Lung (tissue), 12 donors: ENCODE measurements around the gene ADAMTS2. TPM values are rescaled to one million over a fixed set of nuclear protein-coding genes. Genes with fewer than 3 reads are reported as not detected.

ENCODE experiments used
- ATAC-seq: fragments of 200-7000 bp; cut with Tn5 transposase; one replicate; pipeline ENCODE4 v1.9.1; 2020; ENCODE audit warnings: moderate number of reproducible peaks; ENCODE audit not compliant: insufficient read depth, low FRiP score
- DNase-seq, 3 donors: peaks; one replicate each; pipeline ENCODE4 v3.0.0-alpha.2; 2013 to 2017
- H3K27ac ChIP-seq, 2 donors: one replicate each; pipeline ENCODE4 v1.5.1; 2013; ENCODE audit warnings: mild to moderate bottlenecking in 2 of 2, moderate library complexity in 2 of 2, control low read depth in 1 of 2, inconsistent platforms in 1 of 2, low read depth in 1 of 2, low read length in 1 of 2
- H3K27me3 ChIP-seq, 3 donors: one replicate each; pipeline ENCODE4 v1.5.1; 2013; ENCODE audit warnings: low read length in 2 of 3; ENCODE audit not compliant: control insufficient read depth in 3 of 3, insufficient read depth in 3 of 3
- H3K36me3 ChIP-seq, 4 donors: one replicate each; pipeline ENCODE4 v1.5.1; 2013; ENCODE audit warnings: low read length in 4 of 4, mild to moderate bottlenecking in 1 of 4, moderate library complexity in 1 of 4; ENCODE audit not compliant: control insufficient read depth in 4 of 4, insufficient read depth in 4 of 4
- H3K4me1 ChIP-seq, 5 donors: one replicate each; pipeline ENCODE4 v1.5.1; 2013; ENCODE audit warnings: low read length in 5 of 5, mild to moderate bottlenecking in 2 of 5, moderate library complexity in 1 of 5; ENCODE audit not compliant: control insufficient read depth in 5 of 5, insufficient read depth in 5 of 5
- H3K4me3 ChIP-seq: one replicate; pipeline ENCODE4 v1.5.1; 2013; ENCODE audit warnings: mild to moderate bottlenecking, control low read depth, moderate library complexity
- H3K9ac ChIP-seq, 2 donors: one replicate each; pipeline ENCODE4 v1.5.1; 2013; ENCODE audit warnings: low read length in 2 of 2, control low read depth in 1 of 2; ENCODE audit not compliant: insufficient read depth in 1 of 2
- H3K9me3 ChIP-seq, 4 donors: one replicate each; pipeline ENCODE4 v1.5.1; 2013; ENCODE audit warnings: low read length in 3 of 4, mild to moderate bottlenecking in 1 of 4, moderate library complexity in 1 of 4; ENCODE audit not compliant: control insufficient read depth in 4 of 4, insufficient read depth in 3 of 4
- WGBS, 2 donors: extraction: QIAGEN DNeasy Blood & Tissue Kit; methylation state at CpG; one replicate each; pipeline ENCODE4 v1.1.7; 2013; 5-methylcytosine and 5-hydroxymethylcytosine counted together
- polyA plus RNA-seq, 2 donors: library from polyadenylated mRNA; stranded (reverse); fragments of 200-250 nt; gene quantifications; one replicate each; pipeline ENCODE4 v1.2.1, GENCODE V29; 2013
- total RNA-seq, 2 donors: library from RNA; depleted of rRNA in 1 of 2; stranded (reverse); fragments of >200 nt in 1 of 2; gene quantifications; one replicate each; pipeline ENCODE4 v1.2.1, GENCODE V29; 2014 to 2021
- TF ChIP-seq, protein P1 (sequence below): IDR thresholded peaks from 2 replicates; pipeline ENCODE4 v1.5.1; 2012; ENCODE audit warnings: mild to moderate bottlenecking; ENCODE audit errors: control extremely low read depth, extremely low read depth
- donor health status: control.
- donor health status: control.
- donor health status: Bipolar disorder and iron deficiency.
- donor health status: healthy.
- donor health status: DM: yes; HTN: yes; CAD: no.

The ADAMTS2 gene
- total and polyA plus RNA-seq, 4 donors, result 9.3 to 45.5 (median 28.7) TPM

DNA sequence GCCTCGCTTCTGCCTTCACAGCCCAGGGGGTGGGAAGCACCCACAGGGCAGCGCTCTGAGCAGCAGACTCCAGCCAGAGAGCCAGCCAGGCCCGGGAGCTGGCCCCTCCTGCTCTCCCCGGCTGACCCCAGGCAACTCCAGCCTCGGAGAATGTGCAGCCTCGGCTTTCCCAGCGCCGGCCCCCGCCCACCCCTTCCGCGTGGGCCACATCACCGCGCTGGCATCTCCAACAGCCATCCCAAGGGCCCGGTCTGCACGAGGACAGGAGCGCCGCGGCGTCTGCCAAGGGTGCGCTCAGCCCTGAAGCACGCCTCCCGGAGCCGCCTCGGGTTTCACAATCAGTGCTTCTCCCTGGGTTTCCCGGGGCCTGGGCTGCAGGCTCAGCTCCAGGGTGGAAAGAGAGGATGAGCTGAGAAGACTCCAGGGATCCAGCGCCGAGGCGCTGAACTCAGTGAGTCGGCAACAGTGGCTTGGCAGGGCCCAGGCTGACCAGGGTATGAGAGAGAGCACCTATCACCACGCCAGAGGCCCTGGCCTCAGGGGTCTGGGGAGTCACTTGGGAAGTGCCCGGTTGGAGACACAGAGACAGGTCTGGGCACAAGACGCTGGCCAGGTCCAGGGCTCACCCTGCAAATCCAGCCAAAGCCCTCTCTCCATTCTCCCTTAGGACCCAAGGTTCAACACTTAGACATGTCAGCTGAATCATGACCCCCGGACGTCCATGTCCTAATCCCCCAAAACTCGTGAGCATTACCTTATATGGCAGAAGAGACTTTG lies 79.6 kb downstream of the ADAMTS2 start:
- TF ChIP-seq, protein P1, sequence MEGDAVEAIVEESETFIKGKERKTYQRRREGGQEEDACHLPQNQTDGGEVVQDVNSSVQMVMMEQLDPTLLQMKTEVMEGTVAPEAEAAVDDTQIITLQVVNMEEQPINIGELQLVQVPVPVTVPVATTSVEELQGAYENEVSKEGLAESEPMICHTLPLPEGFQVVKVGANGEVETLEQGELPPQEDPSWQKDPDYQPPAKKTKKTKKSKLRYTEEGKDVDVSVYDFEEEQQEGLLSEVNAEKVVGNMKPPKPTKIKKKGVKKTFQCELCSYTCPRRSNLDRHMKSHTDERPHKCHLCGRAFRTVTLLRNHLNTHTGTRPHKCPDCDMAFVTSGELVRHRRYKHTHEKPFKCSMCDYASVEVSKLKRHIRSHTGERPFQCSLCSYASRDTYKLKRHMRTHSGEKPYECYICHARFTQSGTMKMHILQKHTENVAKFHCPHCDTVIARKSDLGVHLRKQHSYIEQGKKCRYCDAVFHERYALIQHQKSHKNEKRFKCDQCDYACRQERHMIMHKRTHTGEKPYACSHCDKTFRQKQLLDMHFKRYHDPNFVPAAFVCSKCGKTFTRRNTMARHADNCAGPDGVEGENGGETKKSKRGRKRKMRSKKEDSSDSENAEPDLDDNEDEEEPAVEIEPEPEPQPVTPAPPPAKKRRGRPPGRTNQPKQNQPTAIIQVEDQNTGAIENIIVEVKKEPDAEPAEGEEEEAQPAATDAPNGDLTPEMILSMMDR, result no peak
- Histone ChIP-seq H3K36me3 (peaks cover 0 to 6% (median 0%) of the 10 kb centered on the region in 4 donors), H3K27ac (peak overlapping the region; percentile 63 to 72), H3K9ac (peak overlapping the region in 1 of 2 donors; percentile 49), H3K4me3 (no peak overlapping the region), H3K4me1 (peaks cover 0 to 58% (median 36%) of the 10 kb centered on the region in 5 donors), H3K27me3 (no peaks in the 10 kb centered on the region), H3K9me3 (no peaks in the 10 kb centered on the region)
- whole genome bisulfite sequencing, 2 donors, result 30 to 35% methylated on average over 35 of the region's 35 CpGs
- DNase-seq (peak; percentile 93 to 96 (median 93)), ATAC-seq (peak; percentile 74)

DNA sequence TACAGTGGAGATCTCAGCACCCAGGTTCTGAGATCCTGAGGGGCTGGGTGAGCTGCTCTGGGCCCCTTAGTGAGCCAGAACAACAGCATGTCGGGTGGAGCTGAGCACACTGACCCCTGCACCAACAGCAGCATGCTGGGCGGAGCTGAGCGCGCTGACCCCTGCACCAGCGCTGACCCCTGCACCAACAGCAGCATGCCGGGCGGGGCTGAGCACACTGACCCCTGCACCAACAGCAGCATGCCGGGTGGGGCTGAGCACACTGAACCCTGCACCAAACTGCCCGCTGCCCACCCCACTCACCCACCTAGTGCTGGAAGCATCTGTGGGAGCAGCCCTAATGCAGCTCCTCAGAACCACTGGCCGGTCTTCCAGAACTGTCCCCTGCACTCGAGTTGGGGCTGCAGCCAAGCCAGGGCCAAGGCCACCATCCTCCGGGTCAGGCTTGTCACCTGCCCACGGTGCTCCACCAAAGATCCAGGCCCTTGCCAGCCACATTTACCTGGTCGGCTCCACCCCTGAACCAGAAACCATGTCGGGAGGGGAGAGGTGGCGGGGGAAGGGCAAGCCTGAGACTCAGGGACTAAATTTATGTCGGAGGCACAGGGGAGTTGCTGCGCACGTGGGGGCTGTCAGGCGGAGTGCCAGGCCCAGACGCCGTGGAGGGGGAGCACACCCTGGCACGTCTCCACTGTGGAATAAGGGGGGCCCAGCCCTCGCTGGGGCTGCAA lies 80.3 kb downstream of the ADAMTS2 start:
- H3K27ac ChIP-seq, result peak overlapping the region in 1 of 2 donors; percentile 30
- DNase-seq (no peak), ATAC-seq (no peak)
- H3K36me3 ChIP-seq, result peaks cover 0 to 6% (median 0%) of the 10 kb centered on the region in 4 donors
- TF ChIP-seq, protein P1, result no peak
- WGBS, 2 donors, result 52 to 71% methylated on average over 23 to 24 of the region's 24 CpGs
- no peak overlapping the region for H3K4me3 ChIP-seq
- H3K4me1 ChIP-seq, result peaks cover 0 to 51% (median 29%) of the 10 kb centered on the region in 5 donors
- H3K9me3 ChIP-seq, result no peaks in the 10 kb centered on the region
- H3K9ac ChIP-seq, result no peak overlapping the region
- no peaks in the 10 kb centered on the region for H3K27me3 ChIP-seq

DNA sequence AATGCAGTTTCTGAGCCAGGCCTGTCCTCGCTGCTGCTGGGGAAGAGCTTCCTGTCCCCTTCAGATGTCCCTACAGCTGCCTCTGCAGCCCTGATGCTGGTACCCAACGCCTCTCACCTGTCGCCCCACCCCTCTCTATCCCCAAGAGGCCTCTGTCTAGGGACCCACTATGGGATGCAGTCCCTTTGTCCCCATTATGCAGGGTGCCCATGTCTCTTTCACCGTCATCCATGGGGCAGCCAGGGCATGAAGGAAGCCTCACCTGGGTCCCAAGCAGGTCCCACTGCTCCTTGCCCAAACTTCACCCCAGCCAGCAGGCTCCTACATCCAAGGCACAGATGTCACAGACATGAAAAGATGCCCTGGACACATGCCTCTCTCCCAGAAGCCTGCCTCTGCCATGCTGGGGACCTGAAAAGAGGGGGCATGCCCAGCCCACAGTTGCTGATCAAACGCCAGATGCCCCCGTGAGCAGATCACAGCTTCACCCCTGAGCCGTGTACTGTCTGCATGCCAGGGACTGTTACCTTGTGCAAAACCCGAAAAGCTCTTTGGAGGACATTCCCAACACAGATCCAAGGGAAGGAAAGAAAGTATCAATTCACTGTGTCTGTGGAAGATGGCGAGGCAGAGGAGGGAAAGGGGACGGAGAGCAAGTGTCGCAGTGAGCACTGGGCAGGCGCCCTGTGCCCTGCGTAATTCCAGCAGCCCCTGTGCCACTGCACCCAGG lies 81.0 kb downstream of the ADAMTS2 start:
- no peak overlapping the region for H3K9ac ChIP-seq
- DNase-seq, result no peak
- H3K27me3 ChIP-seq, result no peaks in the 10 kb centered on the region
- H3K36me3 ChIP-seq, result peaks cover 0 to 6% (median 0%) of the 10 kb centered on the region in 4 donors
- 84 to 89% methylated on average over 13 of the region's 13 CpGs for WGBS, 2 donors
- H3K4me1 ChIP-seq, result peaks cover 0 to 49% (median 23%) of the 10 kb centered on the region in 5 donors
- no peak for ATAC-seq
- H3K9me3 ChIP-seq, result no peaks in the 10 kb centered on the region
- H3K27ac ChIP-seq, result no peak overlapping the region
- TF ChIP-seq, protein P1, result no peak
- H3K4me3 ChIP-seq, result no peak overlapping the region
